Panc1 (cell line): ENCODE results near the gene FLT3. TPM values are rescaled to one million over a fixed set of nuclear protein-coding genes. Genes with fewer than 3 reads are reported as not detected.
"Not testable (repeated sequence)": the region's sequence is repeated elsewhere in the genome, so short reads cannot be mapped to it uniquely, and the experiment has no call there.

Source experiments
- ATAC-seq: fragments of 200-7000 bp; cut with Tn5 transposase; 2 replicates; pipeline ENCODE4 v1.9.1; 2020; ENCODE audit warnings: mild to moderate bottlenecking, moderate library complexity
- BruUV-seq: library from RNA; stranded (reverse); fragments of 400-500 nt; replicated peaks from 2 replicates; lab custom pipeline; 2021; lab: Mats Ljungman, UMichigan
- CTCF ChIA-PET: fragments of 300-600 bp; sonication (Branson Sonifier 250); formaldehyde crosslinking; loops from one replicate; lab custom pipeline; 2022; ENCODE audit warnings: antibody characterized with exemption; lab: Charles Lee
- POLR2A ChIA-PET: fragments of 300-600 bp; sonication (Branson Sonifier 250); formaldehyde crosslinking; loops from one replicate; lab custom pipeline; 2022; ENCODE audit warnings: antibody characterized with exemption; lab: Charles Lee
- DNase-seq: peaks from one replicate; pipeline ENCODE4 v3.0.0-alpha.2; 2010; ENCODE audit warnings: low read depth, low spot score
- H3K27ac ChIP-seq: 2 replicates; pipeline ENCODE4 v1.5.1; 2011; ENCODE audit warnings: mild to moderate bottlenecking, low read length, inconsistent platforms
- H3K27me3 ChIP-seq: fragments of 200-500 bp; sonication (Bioruptor generic); 2 replicates; pipeline ENCODE4 v1.6.0; 2014; ENCODE audit warnings: low read length, inconsistent platforms; ENCODE audit not compliant: control insufficient read depth, insufficient read depth
- H3K36me3 ChIP-seq: fragments of 200-500 bp; sonication (Bioruptor generic); 2 replicates; pipeline ENCODE4 v1.5.1; 2014; ENCODE audit warnings: inconsistent platforms, mild to moderate bottlenecking, low read length, moderate library complexity; ENCODE audit not compliant: control insufficient read depth, insufficient read depth
- H3K4me1 ChIP-seq: 2 replicates; pipeline ENCODE4 v1.5.1; 2011; ENCODE audit warnings: inconsistent platforms, mild to moderate bottlenecking, low read length, moderate library complexity; ENCODE audit not compliant: control insufficient read depth, insufficient read depth
- H3K4me3 ChIP-seq, 2 experiments: 2 replicates each; pipeline ENCODE4 v1.5.1; 2011 to 2012; ENCODE audit warnings: low read depth in 2 of 2, low read length in 2 of 2, mild to moderate bottlenecking in 2 of 2, inconsistent platforms in 1 of 2, moderate library complexity in 1 of 2
- H3K9me3 ChIP-seq: fragments of 200-500 bp; sonication (Bioruptor generic); 2 replicates; pipeline ENCODE4 v1.5.1; 2014; ENCODE audit warnings: low read depth, mild to moderate bottlenecking, inconsistent platforms, low read length, moderate library complexity; ENCODE audit not compliant: control insufficient read depth, insufficient read depth
- CTCF ChIP-seq: fragments of 450-650 bp; IDR thresholded peaks from 2 replicates; pipeline ENCODE4 v1.5.1; 2017; ENCODE audit warnings: mild to moderate bottlenecking
- POLR2AphosphoS5 ChIP-seq: IDR thresholded peaks from 2 replicates; pipeline ENCODE4 v1.6.1; 2012; ENCODE audit warnings: mild to moderate bottlenecking, low read depth, low read length, moderate library complexity
- SIN3A ChIP-seq: IDR thresholded peaks from 2 replicates; pipeline ENCODE4 v1.6.1; 2012; ENCODE audit warnings: low read depth, mild to moderate bottlenecking, low read length, moderate library complexity, borderline replicate concordance; ENCODE audit not compliant: insufficient read depth
- TCF7L2 ChIP-seq: IDR thresholded peaks from 2 replicates; pipeline ENCODE4 v1.6.1; 2011; ENCODE audit warnings: mild to moderate bottlenecking, low read depth, low read length, inconsistent platforms
- in situ Hi-C: cut with HindIII; loops from 2 replicates; pipeline ENCODE4 v1.10.0; 2016; ENCODE audit warnings: low sequenced_read_pairs, low pct_unique_long_range_greater_than_20kb
- intact Hi-C: fragments of 100-400 bp; cut with micrococcal nuclease; formaldehyde crosslinking; loops from one replicate; pipeline ENCODE4 v1.10.0; 2022; ENCODE audit not compliant: unreplicated experiment
- total RNA-seq: library from RNA; stranded (reverse); gene quantifications from one replicate; pipeline ENCODE4 v1.2.1, GENCODE V29; 2021; ENCODE audit not compliant: unreplicated experiment
- TF ChIP-seq, protein P1 (sequence below), 2 experiments: IDR thresholded peaks; 2 replicates each; pipeline ENCODE4 v1.6.1; 2011 to 2012; ENCODE audit warnings: low read depth in 2 of 2, control low read depth in 1 of 2, low read length in 1 of 2, mild to moderate bottlenecking in 1 of 2, moderate library complexity in 1 of 2; ENCODE audit not compliant: insufficient read depth in 1 of 2

FLT3 gene
- total RNA-seq, 1 experiment from 2014 or later: 0.08 TPM

- no peak for DNase-seq
- Histone ChIP-seq H3K4me1 (no peaks in the 10 kb centered on the region), H3K27ac (no peak overlapping the region), H3K27me3 (peaks cover 2% of the 10 kb centered on the region; the same call in 1 of the 2 replicates), H3K36me3 (no peaks in the 10 kb centered on the region), H3K4me3 (no peak overlapping the region), H3K9me3 (no peaks in the 10 kb centered on the region)
- TF ChIP-seq POLR2AphosphoS5: no peak
- TF ChIP-seq CTCF: no peak
- no peak for TF ChIP-seq SIN3A
- TF ChIP-seq TCF7L2: no peak
- BruUV-seq: no TSS peak
- in situ Hi-C loops: no loop called here
- ATAC-seq: no peak
- CTCF ChIA-PET: no interaction called here
- intact Hi-C loops: no loop called here
- POLR2A ChIA-PET: no interaction called here
Observed at GRCh38 chr13:28106976-28107375, 6.6 kb upstream of the FLT3 start.

GRCh38 chr13:28101886-28102285 is 1.5 kb upstream of the FLT3 start:
- H3K4me3 ChIP-seq, H3K27ac ChIP-seq, H3K9me3 ChIP-seq, H3K36me3 ChIP-seq, BruUV-seq, in situ Hi-C loops, ATAC-seq, DNase-seq, H3K4me1 ChIP-seq, intact Hi-C loops, POLR2A ChIA-PET, CTCF ChIA-PET: not testable (repeated sequence)
- peaks cover 28% of the 10 kb centered on the region for H3K27me3 ChIP-seq

GRCh38 chr13:28099396-28100149 is 803 bp downstream of the FLT3 start:
- ATAC-seq: 0 out of 2 replicates have a peak, but pooled peaks have one; percentile 25
- Histone ChIP-seq H3K4me3 (peak overlapping the region in 1 of 2 experiments; percentile 26; a peak in 2 of 4 replicates), H3K9me3 (no peaks in the 10 kb centered on the region), H3K4me1 (no peaks in the 10 kb centered on the region), H3K36me3 (no peaks in the 10 kb centered on the region), H3K27me3 (peaks cover 31% of the 10 kb centered on the region), H3K27ac (no peak overlapping the region)
- intact Hi-C loops: no loop called here
- BruUV-seq: no TSS peak
- DNase-seq: no peak
- in situ Hi-C loops: no loop called here
- TF ChIP-seq, protein P1, sequence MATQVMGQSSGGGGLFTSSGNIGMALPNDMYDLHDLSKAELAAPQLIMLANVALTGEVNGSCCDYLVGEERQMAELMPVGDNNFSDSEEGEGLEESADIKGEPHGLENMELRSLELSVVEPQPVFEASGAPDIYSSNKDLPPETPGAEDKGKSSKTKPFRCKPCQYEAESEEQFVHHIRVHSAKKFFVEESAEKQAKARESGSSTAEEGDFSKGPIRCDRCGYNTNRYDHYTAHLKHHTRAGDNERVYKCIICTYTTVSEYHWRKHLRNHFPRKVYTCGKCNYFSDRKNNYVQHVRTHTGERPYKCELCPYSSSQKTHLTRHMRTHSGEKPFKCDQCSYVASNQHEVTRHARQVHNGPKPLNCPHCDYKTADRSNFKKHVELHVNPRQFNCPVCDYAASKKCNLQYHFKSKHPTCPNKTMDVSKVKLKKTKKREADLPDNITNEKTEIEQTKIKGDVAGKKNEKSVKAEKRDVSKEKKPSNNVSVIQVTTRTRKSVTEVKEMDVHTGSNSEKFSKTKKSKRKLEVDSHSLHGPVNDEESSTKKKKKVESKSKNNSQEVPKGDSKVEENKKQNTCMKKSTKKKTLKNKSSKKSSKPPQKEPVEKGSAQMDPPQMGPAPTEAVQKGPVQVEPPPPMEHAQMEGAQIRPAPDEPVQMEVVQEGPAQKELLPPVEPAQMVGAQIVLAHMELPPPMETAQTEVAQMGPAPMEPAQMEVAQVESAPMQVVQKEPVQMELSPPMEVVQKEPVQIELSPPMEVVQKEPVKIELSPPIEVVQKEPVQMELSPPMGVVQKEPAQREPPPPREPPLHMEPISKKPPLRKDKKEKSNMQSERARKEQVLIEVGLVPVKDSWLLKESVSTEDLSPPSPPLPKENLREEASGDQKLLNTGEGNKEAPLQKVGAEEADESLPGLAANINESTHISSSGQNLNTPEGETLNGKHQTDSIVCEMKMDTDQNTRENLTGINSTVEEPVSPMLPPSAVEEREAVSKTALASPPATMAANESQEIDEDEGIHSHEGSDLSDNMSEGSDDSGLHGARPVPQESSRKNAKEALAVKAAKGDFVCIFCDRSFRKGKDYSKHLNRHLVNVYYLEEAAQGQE (IDR thresholded peaks at IDR 0.05; ENCODE audit: insufficient read depth in 1 of 2, low read depth in 2 of 2, low read length in 1 of 2): no peak
- no peak for TF ChIP-seq SIN3A
- TF ChIP-seq POLR2AphosphoS5: no peak
- no peak for TF ChIP-seq CTCF
- no peak for TF ChIP-seq TCF7L2
- ChIA-PET POLR2A (no interaction called here), CTCF (no interaction called here)
